Uterus (tissue), 4 donors: ENCODE results near the gene SSBP2. TPM values are rescaled to one million over a fixed set of nuclear protein-coding genes. Genes with fewer than 3 reads are reported as not detected.

Experiments
- DNase-seq, 2 donors: peaks; one replicate each; pipeline ENCODE4 v3.0.0-alpha.2; 2019 to 2020
- H3K27ac ChIP-seq, 2 donors: fragments of 200-600 bp; sonication (generic); 1 replicate in 1 of 2; 2 replicates in 1 of 2; pipeline ENCODE4 v1.5.1; 2016 to 2018
- H3K27me3 ChIP-seq, 2 donors: fragments of 200-600 bp; sonication (generic); one replicate each; pipeline ENCODE4 v1.5.1; 2018 to 2019; ENCODE audit warnings: control low read depth in 1 of 2
- H3K36me3 ChIP-seq, 2 donors: fragments of 200-600 bp; sonication (generic); one replicate each; pipeline ENCODE4 v1.5.1; 2019; ENCODE audit warnings: control low read depth in 1 of 2
- H3K4me1 ChIP-seq, 2 donors: fragments of 200-600 bp; sonication (generic); one replicate each; pipeline ENCODE4 v1.5.1; 2018 to 2019; ENCODE audit warnings: control low read depth in 1 of 2
- H3K4me3 ChIP-seq, 2 donors: fragments of 200-600 bp; sonication (generic); 1 replicate in 1 of 2; 2 replicates in 1 of 2; pipeline ENCODE4 v1.5.1; 2018 to 2019; ENCODE audit warnings: mild to moderate bottlenecking in 1 of 2
- H3K9me3 ChIP-seq, 2 donors: fragments of 200-600 bp; sonication (generic); one replicate each; pipeline ENCODE4 v1.5.1; 2019; ENCODE audit warnings: control low read depth in 1 of 2
- CTCF ChIP-seq, 4 experiments: fragments of 200-600 bp in 2 of 4; fragments of 450-650 bp in 2 of 4; sonication (generic) in 2 of 4; IDR thresholded peaks; one replicate each; pipeline ENCODE4 v1.5.1; 2016 to 2019; ENCODE audit warnings: antibody characterized with exemption in 4 of 4, mild to moderate bottlenecking in 2 of 4, moderate library complexity in 1 of 4
- POLR2A ChIP-seq, 2 donors: fragments of 450-650 bp; IDR thresholded peaks; one replicate each; pipeline ENCODE4 v1.6.1; 2016; ENCODE audit warnings: antibody characterized with exemption in 2 of 2, mild to moderate bottlenecking in 1 of 2, moderate library complexity in 1 of 2
- intact Hi-C: fragments of 100-400 bp; cut with DNase I; formaldehyde crosslinking; loops from one replicate; pipeline ENCODE4 v1.15.1; 2023; ENCODE audit warnings: low total_unique reads
- total RNA-seq, 4 donors: library from RNA; depleted of rRNA in 3 of 4; stranded (reverse); fragments of >200 nt in 3 of 4; gene quantifications; one replicate each; pipeline versions ENCODE4 v1.1.0 to v1.2.4, GENCODE V29; 2014 to 2023
- donor health status: DM: yes; HTN: yes; CAD: no.

The SSBP2 gene
- total RNA-seq, 4 donors from 2014 or later = 22.0 to 204 (median 90.9) TPM

DNA sequence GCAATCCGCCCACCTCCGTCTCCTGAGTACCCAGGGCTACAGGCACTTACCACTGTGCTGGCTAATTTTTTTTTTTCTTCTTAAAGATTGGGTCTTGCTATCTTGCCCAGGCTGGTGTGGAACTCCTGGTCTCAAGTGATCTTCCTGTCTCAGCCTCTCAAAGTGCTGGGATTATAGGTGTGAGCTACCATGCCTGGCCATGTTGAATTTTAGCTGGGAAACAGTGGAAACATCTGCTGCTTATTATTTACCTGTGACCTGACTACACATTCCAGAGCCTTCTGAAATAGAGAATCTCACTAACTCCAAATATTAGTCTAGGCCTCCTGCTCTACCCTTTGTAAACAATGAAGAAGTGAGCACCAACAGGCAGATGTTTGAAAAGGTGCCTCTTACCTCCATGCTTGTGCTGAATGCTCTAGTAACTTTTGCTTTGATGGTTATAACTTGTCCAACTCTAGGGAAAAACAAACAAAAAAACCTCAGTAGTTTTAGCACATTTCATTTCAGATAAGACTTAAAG is 379.5 kb downstream of the SSBP2 start:
- Histone ChIP-seq H3K27ac (no peak overlapping the region), H3K27me3 (no peaks in the 10 kb centered on the region), H3K36me3 (no peaks in the 10 kb centered on the region), H3K9me3 (no peaks in the 10 kb centered on the region), H3K4me1 (no peaks in the 10 kb centered on the region), H3K4me3 (no peak overlapping the region)
- no peak for DNase-seq
- intact Hi-C loops = no loop called here
- TF ChIP-seq CTCF (IDR thresholded peaks at IDR 0.05) (no peak), POLR2A (IDR thresholded peaks at IDR 0.05) (no peak)

- Histone ChIP-seq H3K9me3 (no peaks in the 10 kb centered on the region), H3K4me1 (no peaks in the 10 kb centered on the region), H3K27ac (no peak overlapping the region), H3K36me3 (no peaks in the 10 kb centered on the region), H3K27me3 (no peaks in the 10 kb centered on the region), H3K4me3 (no peak overlapping the region)
- intact Hi-C loops = no loop called here
- no peak for TF ChIP-seq CTCF (IDR thresholded peaks at IDR 0.05)
- TF ChIP-seq POLR2A (IDR thresholded peaks at IDR 0.05) = no peak
- no peak for DNase-seq
These were observed 380.0 kb downstream of the SSBP2 start for GRCh38 chr5:81370912-81371311.

GRCh38 chr5:81365541-81365940 is 385.4 kb downstream of the SSBP2 start:
- no peaks in the 10 kb centered on the region for H3K36me3 ChIP-seq
- TF ChIP-seq POLR2A (IDR thresholded peaks at IDR 0.05) = no peak
- no peak for TF ChIP-seq CTCF (IDR thresholded peaks at IDR 0.05)
- no peak overlapping the region for H3K27ac ChIP-seq
- no peaks in the 10 kb centered on the region for H3K4me1 ChIP-seq
- no peaks in the 10 kb centered on the region for H3K27me3 ChIP-seq
- H3K4me3 ChIP-seq = no peak overlapping the region
- H3K9me3 ChIP-seq = no peaks in the 10 kb centered on the region
- no peak for DNase-seq
- intact Hi-C loops = no loop called here

GRCh38 chr5:81363093-81363871 is 387.6 kb downstream of the SSBP2 start:
- Histone ChIP-seq H3K4me3 (no peak overlapping the region), H3K4me1 (no peaks in the 10 kb centered on the region), H3K9me3 (no peaks in the 10 kb centered on the region), H3K36me3 (no peaks in the 10 kb centered on the region), H3K27me3 (no peaks in the 10 kb centered on the region), H3K27ac (no peak overlapping the region)
- intact Hi-C loops = no loop called here
- DNase-seq = no peak
- TF ChIP-seq CTCF (IDR thresholded peaks at IDR 0.05) (no peak), POLR2A (IDR thresholded peaks at IDR 0.05) (no peak)

Other genes starting within 250 kb of the SSBP2 start
- 10 to 100 TPM in 1 of 4 donors, 1 to 10 TPM in 3; 1.0 to 15.4 (median 6.5) TPM for gene ATG10, start 220.9 kb upstream of the SSBP2 start, total RNA-seq